B cell (primary cell): ENCODE data around the gene PPM1G. TPM values are rescaled to one million over a fixed set of nuclear protein-coding genes. Genes with fewer than 3 reads are reported as not detected.

Source experiments
- ATAC-seq: fragments of 200-7000 bp; cut with Tn5 transposase; one replicate; pipeline ENCODE4 v1.10.0; 2021; ENCODE audit warnings: low read depth, mild to moderate bottlenecking, moderate number of reproducible peaks, moderate library complexity
- CTCF ChIA-PET: fragments of 350-600 bp; sonication (Branson Sonifier 250); formaldehyde crosslinking; loops from one replicate; lab custom pipeline; 2021; ENCODE audit warnings: antibody characterized with exemption, inconsistent platforms; lab: Charles Lee
- POLR2A ChIA-PET: fragments of 350-600 bp; sonication (Branson Sonifier 250); formaldehyde crosslinking; loops from one replicate; lab custom pipeline; 2021; ENCODE audit warnings: antibody characterized with exemption; lab: Charles Lee
- DNase-seq: peaks from one replicate; pipeline ENCODE4 v3.0.0; 2013
- H2AFZ ChIP-seq: 2 replicates; pipeline ENCODE4 v1.6.1; 2012; ENCODE audit warnings: mild to moderate bottlenecking, low read depth, low read length; ENCODE audit not compliant: insufficient read depth, poor library complexity, severe bottlenecking
- H3K27ac ChIP-seq, 2 donors: 1 replicate in 1 of 2; 2 replicates in 1 of 2; pipeline ENCODE4 v1.5.1; 2012 to 2013; ENCODE audit warnings: low read length in 2 of 2, mild to moderate bottlenecking in 2 of 2, moderate library complexity in 1 of 2
- H3K27me3 ChIP-seq, 4 experiments: fragments of 200-600 bp in 1 of 4; sonication (generic) in 1 of 4; replicated peaks in 1 of 4; 1 replicate in 2 of 4; 2 replicates in 2 of 4; pipeline versions ENCODE4 v1.6.1 to v1.7.0; 2013 to 2016; ENCODE audit warnings: low read length in 3 of 4, mild to moderate bottlenecking in 2 of 4, mixed read lengths in 1 of 4, moderate library complexity in 1 of 4; ENCODE audit not compliant: insufficient read depth in 4 of 4, control insufficient read depth in 3 of 4; ENCODE audit errors: control extremely low read depth in 1 of 4
- H3K36me3 ChIP-seq, 2 experiments: replicated peaks in 1 of 2; 1 replicate in 1 of 2; 2 replicates in 1 of 2; pipeline versions ENCODE4 v1.6.1 to v1.7.1; 2013; ENCODE audit warnings: low read length in 1 of 2; ENCODE audit not compliant: insufficient read depth in 2 of 2, control insufficient read depth in 1 of 2; ENCODE audit errors: control extremely low read depth in 1 of 2, extremely low read depth in 1 of 2
- H3K4me1 ChIP-seq, 2 donors: fragments of 200-600 bp in 1 of 2; sonication (generic) in 1 of 2; 1 replicate in 1 of 2; 2 replicates in 1 of 2; pipeline versions ENCODE4 v1.5.1 to v1.6.1; 2013 to 2017; ENCODE audit warnings: low read length in 2 of 2; ENCODE audit not compliant: control insufficient read depth in 2 of 2, insufficient read depth in 2 of 2
- H3K4me2 ChIP-seq: replicated peaks from 2 replicates; pipeline ENCODE3; 2012; ENCODE audit warnings: mild to moderate bottlenecking, low read depth, low read length; ENCODE audit not compliant: poor library complexity, severe bottlenecking
- H3K4me3 ChIP-seq, 5 experiments: fragments of 200-600 bp in 1 of 5; sonication (generic) in 1 of 5; 1 replicate in 3 of 5; 2 replicates in 2 of 5; pipeline versions ENCODE4 v1.5.1 to v1.7.0; 2011 to 2016; ENCODE audit warnings: low read length in 4 of 5, mild to moderate bottlenecking in 4 of 5, low read depth in 2 of 5, control low read depth in 1 of 5, moderate library complexity in 1 of 5; ENCODE audit not compliant: insufficient read depth in 1 of 5; ENCODE audit errors: control extremely low read depth in 1 of 5, extremely low read depth in 1 of 5
- H3K79me2 ChIP-seq: fragments of 200-600 bp; sonication (generic); one replicate; pipeline ENCODE4 v1.6.0; 2016; ENCODE audit warnings: low read length; ENCODE audit not compliant: control insufficient read depth, insufficient read depth
- H3K9ac ChIP-seq: fragments of 200-600 bp; sonication (generic); 2 replicates; pipeline ENCODE4 v1.6.1; 2017; ENCODE audit warnings: mild to moderate bottlenecking, low read length, moderate library complexity
- H3K9me3 ChIP-seq, 3 donors: one replicate each; pipeline versions ENCODE4 v1.6.1 to v1.7.1; 2013; ENCODE audit warnings: low read length in 2 of 3; ENCODE audit not compliant: control insufficient read depth in 2 of 3, insufficient read depth in 1 of 3; ENCODE audit errors: control extremely low read depth in 1 of 3
- H4K20me1 ChIP-seq: 2 replicates; pipeline ENCODE4 v1.6.0; 2012; ENCODE audit warnings: mild to moderate bottlenecking, low read length; ENCODE audit not compliant: insufficient read depth, control insufficient read depth, poor library complexity, severe bottlenecking
- H3K27ac Mint-ChIP-seq: one replicate; pipeline ENCODE4 v1.8.0; 2021; ENCODE audit warnings: mixed read lengths
- H3K27me3 Mint-ChIP-seq: one replicate; pipeline ENCODE4 v1.8.0; 2021; ENCODE audit warnings: mixed read lengths
- H3K4me1 Mint-ChIP-seq: one replicate; pipeline ENCODE4 v1.8.0; 2021; ENCODE audit warnings: mixed read lengths
- H3K4me3 Mint-ChIP-seq: one replicate; pipeline ENCODE4 v1.8.0; 2021; ENCODE audit warnings: mixed read lengths
- H3K9me3 Mint-ChIP-seq: one replicate; pipeline ENCODE4 v1.8.0; 2022; ENCODE audit warnings: mixed read lengths; ENCODE audit not compliant: insufficient read depth
- CTCF ChIP-seq: fragments of 200-600 bp; IDR thresholded peaks from one replicate; pipeline ENCODE4 v1.8.0; 2022; ENCODE audit warnings: antibody characterized with exemption, mild to moderate bottlenecking
- EZH2 ChIP-seq: IDR thresholded peaks from 2 replicates; pipeline ENCODE4 v1.6.1; 2012; ENCODE audit warnings: borderline replicate concordance, low read depth, mild to moderate bottlenecking, moderate library complexity, low read length; ENCODE audit not compliant: insufficient read depth, poor library complexity, severe bottlenecking
- WGBS: methylation state at CpG from one replicate; pipeline ENCODE4 v1.1.5; 2013; ENCODE audit warnings: missing lambda C conversion rate; ENCODE audit not compliant: insufficient coverage; 5-methylcytosine and 5-hydroxymethylcytosine counted together
- intact Hi-C: fragments of 100-400 bp; cut with micrococcal nuclease; formaldehyde crosslinking; loops from one replicate; pipeline ENCODE4 v1.10.0; 2022
- polyA plus RNA-seq: library from polyadenylated mRNA; depleted of rRNA; stranded (reverse); fragments of >200 nt; gene quantifications from 2 replicates; pipeline ENCODE4 v1.2.3, GENCODE V29; 2012
- total RNA-seq, 2 donors: library from RNA; stranded (reverse); fragments of 120-200 nt in 1 of 2; gene quantifications; 1 replicate in 1 of 2; 2 replicates in 1 of 2; pipeline versions ENCODE4 v1.2.3 to v1.2.4, GENCODE V29; 2013 to 2022

The PPM1G gene
- total and polyA plus RNA-seq, 2 donors (not counting 1 experiment from before 2014, with no cell fraction given), result 23.7 to 48.9 TPM

- intact Hi-C loops, result no loop called here
- H3K4me1 ChIP-seq, result no peaks in the 10 kb centered on the region
Measured at GRCh38 chr2:27420996-27421395, 11.6 kb upstream of the PPM1G start.

GRCh38 chr2:27416151-27416550 is 6.8 kb upstream of the PPM1G start:
- Mint-ChIP-seq H3K27ac (no peak overlapping the region), H3K9me3 (no peaks in the 10 kb centered on the region), H3K4me3 (no peak overlapping the region), H3K27me3 (peaks cover 18% of the 10 kb centered on the region), H3K4me1 (no peaks in the 10 kb centered on the region)
- TF ChIP-seq EZH2 (no peak), CTCF (no peak)
- WGBS, result 95% methylated on average over 4 of the region's 6 CpGs
- DNase-seq (no peak), ATAC-seq (no peak)
- Histone ChIP-seq H2AFZ (no peak overlapping the region), H3K27ac (no peak overlapping the region), H3K4me2 (no peak overlapping the region), H3K27me3 (no peaks in the 10 kb centered on the region), H4K20me1 (no peaks in the 10 kb centered on the region), H3K9me3 (no peaks in the 10 kb centered on the region), H3K4me3 (no peak overlapping the region), H3K9ac (no peak overlapping the region), H3K36me3 (no peaks in the 10 kb centered on the region), H3K4me1 (no peaks in the 10 kb centered on the region), H3K79me2 (no peaks in the 10 kb centered on the region)
- POLR2A ChIA-PET, result no interaction called here
- CTCF ChIA-PET, result no interaction called here
- intact Hi-C loops, result no loop called here

More at GRCh38 chr2:27420996-27421395, 11.6 kb upstream of the PPM1G start:
- Histone ChIP-seq H4K20me1 (no peaks in the 10 kb centered on the region), H3K9ac (no peak overlapping the region), H3K27me3 (no peaks in the 10 kb centered on the region), H2AFZ (no peak overlapping the region), H3K36me3 (no peaks in the 10 kb centered on the region), H3K27ac (no peak overlapping the region), H3K4me2 (no peak overlapping the region), H3K79me2 (no peaks in the 10 kb centered on the region), H3K9me3 (no peaks in the 10 kb centered on the region), H3K4me3 (no peak overlapping the region)
- Mint-ChIP-seq H3K27ac (no peak overlapping the region), H3K27me3 (peaks cover 7% of the 10 kb centered on the region), H3K4me3 (no peak overlapping the region), H3K9me3 (no peaks in the 10 kb centered on the region), H3K4me1 (no peaks in the 10 kb centered on the region)
- ATAC-seq (no peak), DNase-seq (no peak)
- ChIA-PET POLR2A (interaction anchor here (0.6 kb wide), 1 partner anchor 294 kb away, joined by 4 read pairs; no protein-coding TSS in a partner anchor), CTCF (no interaction called here)
- no peak for TF ChIP-seq CTCF
- TF ChIP-seq EZH2, result no peak
